Neural progenitor cell (in vitro differentiated cells): Measurements from ENCODE around the gene MEIS2. TPM values are rescaled to one million over a fixed set of nuclear protein-coding genes. Genes with fewer than 3 reads are reported as not detected.

Experiments used
- DNase-seq: peaks from one replicate; pipeline ENCODE4 v3.0.0-alpha.2; 2016; ENCODE audit warnings: low spot score
- H2AFZ ChIP-seq: fragments of 200-600 bp; sonication (generic); replicated peaks from 2 replicates; pipeline ENCODE4 v1.6.1; 2016; ENCODE audit warnings: antibody characterized with exemption
- H3F3A ChIP-seq: fragments of 200-600 bp; sonication (generic); 2 replicates; pipeline ENCODE4 v1.6.1; 2016; ENCODE audit warnings: antibody characterized with exemption, low read depth
- H3K27ac ChIP-seq: fragments of 200-600 bp; sonication (generic); 2 replicates; pipeline ENCODE4 v1.5.1; 2016; ENCODE audit warnings: mild to moderate bottlenecking
- H3K27me3 ChIP-seq: fragments of 200-600 bp; sonication (generic); 2 replicates; pipeline ENCODE4 v1.6.1; 2016; ENCODE audit warnings: mild to moderate bottlenecking, moderate library complexity
- H3K36me3 ChIP-seq: fragments of 200-600 bp; sonication (generic); 2 replicates; pipeline ENCODE4 v1.5.1; 2016
- H3K4me1 ChIP-seq: fragments of 200-600 bp; sonication (generic); 2 replicates; pipeline ENCODE4 v1.6.1; 2016; ENCODE audit warnings: mixed run types
- H3K4me2 ChIP-seq: fragments of 200-600 bp; sonication (generic); 2 replicates; pipeline ENCODE4 v1.6.1; 2016
- H3K4me3 ChIP-seq: fragments of 200-600 bp; sonication (generic); 2 replicates; pipeline ENCODE4 v1.5.1; 2016
- H3K79me2 ChIP-seq: fragments of 200-600 bp; sonication (generic); 2 replicates; pipeline ENCODE4 v1.6.1; 2016; ENCODE audit warnings: low read depth
- H3K9ac ChIP-seq: fragments of 200-600 bp; sonication (generic); 2 replicates; pipeline ENCODE4 v1.6.1; 2016
- H3K9me3 ChIP-seq: fragments of 200-600 bp; sonication (generic); 2 replicates; pipeline ENCODE4 v1.5.1; 2016; ENCODE audit warnings: low read depth
- H4K20me1 ChIP-seq: fragments of 200-600 bp; sonication (generic); 2 replicates; pipeline ENCODE4 v1.6.1; 2016; ENCODE audit warnings: low read depth
- H3K27ac Mint-ChIP-seq: 3 replicates; pipeline ENCODE4 v1.8.0; 2021; ENCODE audit warnings: mixed read lengths
- H3K27me3 Mint-ChIP-seq: 2 replicates; pipeline ENCODE4 v1.8.0; 2022; ENCODE audit warnings: low read depth, mild to moderate bottlenecking, inconsistent platforms, moderate library complexity, mixed read lengths; ENCODE audit not compliant: insufficient read depth
- H3K36me3 Mint-ChIP-seq: 3 replicates; pipeline ENCODE4 v1.8.0; 2021; ENCODE audit warnings: mixed read lengths
- H3K4me1 Mint-ChIP-seq: 3 replicates; pipeline ENCODE4 v1.8.0; 2021; ENCODE audit warnings: mixed read lengths
- H3K4me3 Mint-ChIP-seq: 3 replicates; pipeline ENCODE4 v1.8.0; 2021; ENCODE audit warnings: mild to moderate bottlenecking, moderate library complexity, mixed read lengths
- H3K9me3 Mint-ChIP-seq: 3 replicates; pipeline ENCODE4 v1.8.0; 2020; ENCODE audit warnings: mixed read lengths
- CTCF ChIP-seq: fragments of 200-600 bp; sonication (generic); IDR thresholded peaks from 2 replicates; pipeline ENCODE4 v1.5.1; 2017; ENCODE audit warnings: antibody characterized with exemption, mild to moderate bottlenecking
- EZH2 ChIP-seq: fragments of 200-600 bp; sonication (generic); IDR thresholded peaks from 2 replicates; pipeline ENCODE4 v1.6.1; 2017; ENCODE audit warnings: antibody characterized with exemption, mild to moderate bottlenecking, moderate library complexity
- EZH2phosphoT487 ChIP-seq: fragments of 200-600 bp; sonication (generic); IDR thresholded peaks from 2 replicates; pipeline ENCODE4 v1.6.1; 2017; ENCODE audit warnings: antibody characterized with exemption
- total RNA-seq: library from RNA; depleted of rRNA; stranded (reverse); fragments of >200 nt; gene quantifications from 2 replicates; pipeline ENCODE4 v1.2.3, GENCODE V29; 2015; ENCODE audit warnings: low replicate concordance

MEIS2 gene
- total RNA-seq, 1 donor from 2014 or later, result 18.3 TPM

GRCh38 chr15:36965570-36966342 is 134.6 kb downstream of the MEIS2 start:
- no peaks in the 10 kb centered on the region for H3K27me3 ChIP-seq
- Mint-ChIP-seq H3K4me1 (no peaks in the 10 kb centered on the region), H3K27ac (no peak overlapping the region), H3K4me3 (no peak overlapping the region), H3K36me3 (no peaks in the 10 kb centered on the region), H3K27me3 (no peaks in the 10 kb centered on the region), H3K9me3 (no peaks in the 10 kb centered on the region)
- no peaks in the 10 kb centered on the region for H3K79me2 ChIP-seq
- H3K4me2 ChIP-seq, result no peak overlapping the region
- no peaks in the 10 kb centered on the region for H3K36me3 ChIP-seq
- H3F3A ChIP-seq, result no peaks in the 10 kb centered on the region
- no peak overlapping the region for H3K4me3 ChIP-seq
- no peak overlapping the region for H3K27ac ChIP-seq
- no peak overlapping the region for H3K9ac ChIP-seq
- H3K4me1 ChIP-seq, result no peaks in the 10 kb centered on the region
- DNase-seq, result no peak
- TF ChIP-seq EZH2, result no peak
- TF ChIP-seq CTCF, result no peak
- no peak for TF ChIP-seq EZH2phosphoT487
- H4K20me1 ChIP-seq, result no peaks in the 10 kb centered on the region
- no peak overlapping the region for H2AFZ ChIP-seq
- no peaks in the 10 kb centered on the region for H3K9me3 ChIP-seq

- Histone ChIP-seq H2AFZ (no peak overlapping the region), H3K4me1 (no peaks in the 10 kb centered on the region), H3K9me3 (no peaks in the 10 kb centered on the region), H3K36me3 (no peaks in the 10 kb centered on the region), H4K20me1 (no peaks in the 10 kb centered on the region), H3K4me2 (no peak overlapping the region), H3K27ac (no peak overlapping the region), H3K4me3 (no peak overlapping the region), H3F3A (no peaks in the 10 kb centered on the region), H3K27me3 (no peaks in the 10 kb centered on the region), H3K79me2 (no peaks in the 10 kb centered on the region), H3K9ac (no peak overlapping the region)
- Mint-ChIP-seq H3K9me3 (no peaks in the 10 kb centered on the region), H3K27me3 (no peaks in the 10 kb centered on the region), H3K4me3 (no peak overlapping the region), H3K36me3 (no peaks in the 10 kb centered on the region), H3K27ac (no peak overlapping the region), H3K4me1 (no peaks in the 10 kb centered on the region)
- TF ChIP-seq EZH2 (no peak), CTCF (no peak), EZH2phosphoT487 (no peak)
- DNase-seq, result no peak
Observed at GRCh38 chr15:36964626-36965025, 135.7 kb downstream of the MEIS2 start.

GRCh38 chr15:36961956-36962355 is 138.4 kb downstream of the MEIS2 start:
- no peaks in the 10 kb centered on the region for H3K9me3 ChIP-seq
- H3K4me1 Mint-ChIP-seq, result no peaks in the 10 kb centered on the region
- no peak overlapping the region for H2AFZ ChIP-seq
- H3K36me3 ChIP-seq, result no peaks in the 10 kb centered on the region
- H3K4me2 ChIP-seq, result no peak overlapping the region
- no peak overlapping the region for H3K9ac ChIP-seq
- no peak overlapping the region for H3K27ac ChIP-seq
- H3K27me3 Mint-ChIP-seq, result no peaks in the 10 kb centered on the region
- no peak for DNase-seq
- H3K36me3 Mint-ChIP-seq, result no peaks in the 10 kb centered on the region
- no peaks in the 10 kb centered on the region for H3K9me3 Mint-ChIP-seq
- TF ChIP-seq EZH2, result no peak
- TF ChIP-seq CTCF, result no peak
- no peak for TF ChIP-seq EZH2phosphoT487
- no peaks in the 10 kb centered on the region for H3K27me3 ChIP-seq
- H4K20me1 ChIP-seq, result no peaks in the 10 kb centered on the region
- no peaks in the 10 kb centered on the region for H3K4me1 ChIP-seq
- no peak overlapping the region for H3K4me3 Mint-ChIP-seq
- no peak overlapping the region for H3K27ac Mint-ChIP-seq
- no peak overlapping the region for H3K4me3 ChIP-seq
- H3K79me2 ChIP-seq, result no peaks in the 10 kb centered on the region
- no peaks in the 10 kb centered on the region for H3F3A ChIP-seq
